ENCODE measurements around the gene CCL7. TPM values are rescaled to one million over a fixed set of nuclear protein-coding genes. Genes with fewer than 3 reads are reported as not detected.
A peak's percentile ranks its signal among the peaks of the same experiment; 100 is the strongest.

CCL7 gene
- total RNA-seq, 1 donor from 2014 or later: not detected

GRCh38 chr17:34259146-34259545 is 10.9 kb upstream of the CCL7 start:
- no peak overlapping the region for H3K4me3 ChIP-seq (ENCODE audit: insufficient read depth, low read depth, low read length)
- H3K27me3 ChIP-seq (ENCODE audit: insufficient read depth, low read length): no peaks in the 10 kb centered on the region
- peak overlapping the region; percentile 37 for H3K27ac ChIP-seq (ENCODE audit: low read depth, low read length)
- no peaks in the 10 kb centered on the region for H4K20me1 ChIP-seq (ENCODE audit: insufficient read depth, low read length)
- peaks cover 3% of the 10 kb centered on the region for H3K9me3 Mint-ChIP-seq (ENCODE audit: unreplicated experiment)
- H3K4me2 ChIP-seq (ENCODE audit: low read length): peak overlapping the region; percentile 42
- H3K36me3 Mint-ChIP-seq (ENCODE audit: low read depth, unreplicated experiment): no peaks in the 10 kb centered on the region
- peaks cover 13% of the 10 kb centered on the region for H3K79me2 ChIP-seq (ENCODE audit: insufficient read depth, low read length)
- no peaks in the 10 kb centered on the region for H3K27me3 Mint-ChIP-seq (ENCODE audit: low read depth, unreplicated experiment)
- H3K36me3 ChIP-seq (ENCODE audit: insufficient read depth, low read length): no peaks in the 10 kb centered on the region
- peaks cover 32% of the 10 kb centered on the region for H3K4me1 ChIP-seq (ENCODE audit: insufficient read depth, low read length)
- H3K27ac Mint-ChIP-seq (ENCODE audit: unreplicated experiment): no peak overlapping the region
- TF ChIP-seq CTCF (IDR thresholded peaks at IDR 0.05; ENCODE audit: insufficient read depth, low read depth, low read length) (no peak), EZH2 (IDR thresholded peaks at IDR 0.05; ENCODE audit: insufficient read depth, low read length) (no peak)
- H3K9ac ChIP-seq (ENCODE audit: low read length): peak overlapping the region; percentile 12
- DNase-seq (ENCODE audit: low read depth) (peak; percentile 87), FAIRE-seq (no peak)
- peaks cover 20% of the 10 kb centered on the region for H3K4me1 Mint-ChIP-seq (ENCODE audit: low read depth, unreplicated experiment)
- no peak overlapping the region for H3K4me3 Mint-ChIP-seq (ENCODE audit: unreplicated experiment)
- no peak overlapping the region for H2AFZ ChIP-seq (ENCODE audit: low read depth, low read length)
- no peaks in the 10 kb centered on the region for H3K9me3 ChIP-seq (ENCODE audit: insufficient read depth, low read depth, low read length)

GRCh38 chr17:34260861-34261260 is 9.2 kb upstream of the CCL7 start:
- peaks cover 3% of the 10 kb centered on the region for H3K9me3 Mint-ChIP-seq (ENCODE audit: unreplicated experiment)
- peaks cover 16% of the 10 kb centered on the region for H3K4me1 ChIP-seq (ENCODE audit: insufficient read depth, low read length)
- H3K36me3 Mint-ChIP-seq (ENCODE audit: low read depth, unreplicated experiment): no peaks in the 10 kb centered on the region
- TF ChIP-seq CTCF (IDR thresholded peaks at IDR 0.05; ENCODE audit: insufficient read depth, low read depth, low read length) (no peak), EZH2 (IDR thresholded peaks at IDR 0.05; ENCODE audit: insufficient read depth, low read length) (no peak)
- H3K79me2 ChIP-seq (ENCODE audit: insufficient read depth, low read length): peaks cover 8% of the 10 kb centered on the region
- H3K9ac ChIP-seq (ENCODE audit: low read length): no peak overlapping the region
- H3K4me1 Mint-ChIP-seq (ENCODE audit: low read depth, unreplicated experiment): peaks cover 10% of the 10 kb centered on the region
- no peaks in the 10 kb centered on the region for H3K36me3 ChIP-seq (ENCODE audit: insufficient read depth, low read length)
- H4K20me1 ChIP-seq (ENCODE audit: insufficient read depth, low read length): no peaks in the 10 kb centered on the region
- no peaks in the 10 kb centered on the region for H3K9me3 ChIP-seq (ENCODE audit: insufficient read depth, low read depth, low read length)
- FAIRE-seq: no peak
- H3K4me2 ChIP-seq (ENCODE audit: low read length): no peak overlapping the region
- no peak overlapping the region for H3K27ac Mint-ChIP-seq (ENCODE audit: unreplicated experiment)
- H2AFZ ChIP-seq (ENCODE audit: low read depth, low read length): no peak overlapping the region
- H3K27me3 ChIP-seq (ENCODE audit: insufficient read depth, low read length): no peaks in the 10 kb centered on the region
- no peaks in the 10 kb centered on the region for H3K27me3 Mint-ChIP-seq (ENCODE audit: low read depth, unreplicated experiment)
- no peak overlapping the region for H3K27ac ChIP-seq (ENCODE audit: low read depth, low read length)
- no peak for DNase-seq (ENCODE audit: low read depth)
- no peak overlapping the region for H3K4me3 Mint-ChIP-seq (ENCODE audit: unreplicated experiment)
- no peak overlapping the region for H3K4me3 ChIP-seq (ENCODE audit: insufficient read depth, low read depth, low read length)

GRCh38 chr17:34261568-34262337 is 8.3 kb upstream of the CCL7 start:
- Histone ChIP-seq H3K27me3 (ENCODE audit: insufficient read depth, low read length) (no peaks in the 10 kb centered on the region), H2AFZ (ENCODE audit: low read depth, low read length) (no peak overlapping the region), H3K9ac (ENCODE audit: low read length) (no peak overlapping the region), H4K20me1 (ENCODE audit: insufficient read depth, low read length) (no peaks in the 10 kb centered on the region), H3K36me3 (ENCODE audit: insufficient read depth, low read length) (no peaks in the 10 kb centered on the region), H3K4me1 (ENCODE audit: insufficient read depth, low read length) (peaks cover 8% of the 10 kb centered on the region), H3K27ac (ENCODE audit: low read depth, low read length) (no peak overlapping the region), H3K4me3 (ENCODE audit: insufficient read depth, low read depth, low read length) (no peak overlapping the region), H3K4me2 (ENCODE audit: low read length) (no peak overlapping the region), H3K9me3 (ENCODE audit: insufficient read depth, low read depth, low read length) (no peaks in the 10 kb centered on the region), H3K79me2 (ENCODE audit: insufficient read depth, low read length) (no peaks in the 10 kb centered on the region)
- DNase-seq (ENCODE audit: low read depth): no peak
- Mint-ChIP-seq H3K9me3 (ENCODE audit: unreplicated experiment) (peaks cover 3% of the 10 kb centered on the region), H3K36me3 (ENCODE audit: low read depth, unreplicated experiment) (no peaks in the 10 kb centered on the region), H3K27ac (ENCODE audit: unreplicated experiment) (no peak overlapping the region), H3K27me3 (ENCODE audit: low read depth, unreplicated experiment) (no peaks in the 10 kb centered on the region), H3K4me3 (ENCODE audit: unreplicated experiment) (no peak overlapping the region), H3K4me1 (ENCODE audit: low read depth, unreplicated experiment) (peaks cover 7% of the 10 kb centered on the region)
- no peak for TF ChIP-seq EZH2 (IDR thresholded peaks at IDR 0.05; ENCODE audit: insufficient read depth, low read length)
- TF ChIP-seq CTCF (IDR thresholded peaks at IDR 0.05; ENCODE audit: insufficient read depth, low read depth, low read length): no peak
- FAIRE-seq: peak; percentile 43

Data from astrocyte (in vitro differentiated cells and primary cell).